HG03025 (cell line): ENCODE results near the gene STAB1.

Experiments
- ATAC-seq: cut with Tn5 transposase; IDR thresholded peaks from one replicate; pipeline ENCODE4 v1.9.1; 2021; ENCODE audit warnings: mild to moderate bottlenecking, moderate library complexity; ENCODE audit not compliant: unreplicated experiment, low FRiP score

STAB1 gene

DNA sequence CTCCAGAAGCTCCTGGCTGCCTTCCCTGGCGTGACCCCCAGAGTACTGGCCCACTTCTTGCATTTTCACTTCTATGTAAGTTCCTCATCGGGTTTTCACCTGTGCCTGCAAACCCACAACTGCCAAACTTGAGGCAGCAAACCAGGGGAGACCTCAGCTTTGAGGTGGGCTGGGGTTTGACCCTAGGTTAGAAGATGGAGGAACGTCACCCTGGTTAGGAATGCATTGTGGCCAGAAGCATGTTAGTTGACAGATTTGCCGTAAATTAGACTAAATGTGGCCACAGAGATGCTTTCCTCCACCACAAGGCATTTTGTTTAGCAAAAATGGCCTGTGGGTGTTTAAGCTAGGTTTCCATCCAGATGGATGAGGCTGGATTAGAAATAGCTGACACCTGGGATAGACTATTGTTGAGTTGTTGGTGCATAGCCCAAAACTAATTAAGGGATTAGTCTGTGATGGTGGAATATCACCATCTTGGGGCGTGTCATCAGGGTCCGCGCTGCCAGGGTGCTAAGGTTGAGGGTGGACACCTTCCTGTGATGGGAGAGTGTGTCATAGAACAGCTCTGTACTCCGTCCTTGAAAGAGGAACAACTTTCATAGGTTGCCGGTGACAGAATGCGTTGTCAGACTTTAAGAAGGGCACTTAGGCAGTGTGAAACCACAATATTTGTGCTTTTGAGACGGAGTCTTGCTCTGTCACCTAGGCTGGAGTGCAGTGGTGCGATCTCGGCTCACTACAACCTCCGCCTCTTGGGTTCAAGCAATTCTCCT lies 36.2 kb upstream of the STAB1 start:
- ATAC-seq, result no peak

DNA sequence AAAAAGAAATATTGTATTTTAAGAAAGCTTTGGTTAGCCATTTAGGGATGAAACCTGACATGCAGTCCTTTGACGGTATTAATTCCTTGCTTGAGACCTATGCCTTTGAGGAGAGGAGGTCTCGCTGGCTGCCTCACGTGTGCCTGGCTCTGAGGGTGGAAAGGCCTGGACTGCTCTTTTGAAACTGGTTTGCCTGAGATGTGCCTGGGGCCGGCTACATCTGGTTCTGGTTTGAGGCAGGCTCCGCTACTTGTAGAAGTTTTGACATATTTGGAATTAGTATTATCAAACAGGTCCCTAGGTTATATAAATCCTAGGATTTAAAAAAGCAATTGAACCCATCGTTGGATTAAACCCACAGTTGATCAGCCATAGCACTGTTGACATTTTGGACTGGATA lies 33.3 kb upstream of the STAB1 start:
- no peak for ATAC-seq

DNA sequence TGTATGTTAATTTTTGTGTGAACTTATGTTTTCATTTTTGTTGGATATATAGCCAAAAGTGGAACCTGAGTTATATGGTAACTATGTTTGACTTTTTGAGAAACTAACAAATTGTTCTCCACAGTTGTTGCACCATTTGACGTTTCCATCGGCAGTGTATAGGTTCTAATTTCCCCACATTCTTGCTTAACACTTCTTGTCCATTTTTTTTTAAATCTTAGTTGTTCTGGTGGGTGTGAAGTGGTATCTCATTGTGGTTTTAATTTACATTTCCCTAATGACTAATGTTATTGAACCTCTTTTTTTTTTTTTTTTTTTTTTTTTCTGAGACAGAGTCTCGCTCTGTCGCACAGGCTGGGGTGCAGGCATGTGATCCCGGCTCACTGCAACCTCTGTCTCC lies 31.7 kb upstream of the STAB1 start:
- ATAC-seq, result no peak

DNA sequence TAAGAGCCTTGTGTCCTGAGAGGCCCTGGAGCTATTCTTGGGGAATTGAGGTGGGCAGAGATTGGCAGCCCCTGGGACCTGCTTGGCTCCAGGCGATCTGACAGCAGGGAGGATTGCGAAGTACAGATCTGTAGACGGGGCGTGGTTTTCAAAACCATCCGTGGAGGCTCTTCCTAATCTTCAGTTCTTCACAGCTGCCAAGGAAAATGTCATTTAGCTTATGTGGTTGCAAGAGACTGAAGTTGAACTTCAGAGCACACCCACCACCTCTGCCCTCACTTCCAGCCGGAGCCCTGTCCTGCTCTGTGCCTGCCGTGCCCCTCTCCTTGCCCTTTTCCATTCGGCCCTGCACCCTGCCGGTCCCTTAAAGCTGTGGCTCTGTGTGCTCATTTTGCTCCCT lies 26.8 kb upstream of the STAB1 start:
- ATAC-seq, result no peak

DNA sequence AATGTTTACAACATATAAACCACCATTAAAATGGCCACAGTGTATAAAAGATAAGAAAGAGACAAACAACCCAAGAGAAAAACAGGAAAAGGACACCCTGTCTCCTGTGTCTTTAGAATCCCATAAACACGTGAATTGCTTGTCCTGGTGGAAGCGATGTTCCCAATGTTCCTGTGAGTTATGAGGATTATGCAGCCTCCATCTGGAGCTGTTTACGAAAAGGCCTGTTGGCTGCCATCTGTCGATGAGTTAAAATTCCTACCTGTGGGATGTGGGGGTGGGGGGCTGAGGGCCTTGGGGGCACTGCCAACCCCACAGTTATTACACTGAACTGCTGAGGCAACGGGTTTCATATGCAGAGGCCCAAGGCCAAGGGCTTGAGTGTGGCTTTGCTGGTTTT lies 26.1 kb upstream of the STAB1 start:
- no peak for ATAC-seq

DNA sequence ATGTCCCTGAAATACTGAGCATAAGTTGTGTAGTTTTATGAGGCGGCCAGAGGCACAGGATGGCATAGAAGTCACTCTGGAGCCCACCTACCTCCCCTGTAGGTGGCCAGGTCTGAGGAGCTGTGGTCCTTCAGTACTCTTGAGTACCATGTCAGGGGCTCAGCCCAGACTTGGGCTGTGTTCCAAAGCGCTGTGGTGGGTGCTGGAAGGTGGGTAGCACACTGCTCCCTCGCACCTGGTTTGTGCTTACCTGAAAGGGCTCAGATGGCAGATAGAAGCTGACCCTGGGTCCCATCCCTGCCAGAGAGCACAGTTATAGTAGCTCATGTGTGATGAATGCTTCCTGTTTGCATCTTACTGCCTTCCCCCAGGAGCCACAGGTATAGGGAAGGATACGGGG lies 24.2 kb upstream of the STAB1 start:
- no peak for ATAC-seq

DNA sequence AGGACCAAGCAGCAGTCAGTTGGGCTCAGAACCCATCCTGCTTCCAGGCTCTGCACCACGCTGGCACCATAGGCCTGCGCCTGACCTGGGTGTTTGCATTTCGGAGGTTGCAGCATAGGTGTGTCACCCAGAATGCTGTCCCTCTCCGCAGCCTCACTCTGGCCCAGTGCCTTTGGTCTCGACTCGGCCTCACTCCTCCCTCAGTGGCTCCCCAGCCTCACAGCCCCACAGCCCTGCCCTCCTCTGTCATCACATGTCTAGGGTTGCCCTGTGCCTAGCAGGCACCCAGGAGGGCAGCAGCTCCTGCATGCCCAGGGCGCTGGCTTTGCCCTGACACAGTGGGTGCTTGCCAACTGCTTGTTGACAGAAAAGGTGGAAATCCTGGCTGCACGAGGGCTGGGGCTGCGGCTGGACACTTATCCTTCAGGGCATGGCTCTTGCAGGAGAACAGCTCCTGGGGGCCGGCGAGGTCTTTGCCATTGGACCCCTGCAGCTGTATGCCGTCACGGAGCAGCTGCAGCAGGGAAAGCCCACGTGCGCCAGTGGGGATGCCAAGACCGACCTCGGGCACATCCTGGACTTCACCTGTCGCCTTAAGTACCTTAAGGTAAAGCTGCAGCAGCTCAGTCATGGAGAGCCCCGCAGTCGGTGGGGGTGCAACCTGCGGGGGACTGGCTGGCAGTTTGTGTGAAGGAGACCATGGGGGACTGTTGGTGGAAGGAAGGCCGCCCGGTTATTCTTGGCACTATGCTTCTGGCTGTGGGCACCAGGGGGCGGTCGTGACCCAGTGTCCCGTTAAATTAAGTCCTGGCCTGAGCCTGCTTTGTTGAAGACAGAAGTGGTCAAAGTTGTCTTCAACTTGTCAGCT lies 23.5 kb upstream of the STAB1 start:
- ATAC-seq, result no peak

DNA sequence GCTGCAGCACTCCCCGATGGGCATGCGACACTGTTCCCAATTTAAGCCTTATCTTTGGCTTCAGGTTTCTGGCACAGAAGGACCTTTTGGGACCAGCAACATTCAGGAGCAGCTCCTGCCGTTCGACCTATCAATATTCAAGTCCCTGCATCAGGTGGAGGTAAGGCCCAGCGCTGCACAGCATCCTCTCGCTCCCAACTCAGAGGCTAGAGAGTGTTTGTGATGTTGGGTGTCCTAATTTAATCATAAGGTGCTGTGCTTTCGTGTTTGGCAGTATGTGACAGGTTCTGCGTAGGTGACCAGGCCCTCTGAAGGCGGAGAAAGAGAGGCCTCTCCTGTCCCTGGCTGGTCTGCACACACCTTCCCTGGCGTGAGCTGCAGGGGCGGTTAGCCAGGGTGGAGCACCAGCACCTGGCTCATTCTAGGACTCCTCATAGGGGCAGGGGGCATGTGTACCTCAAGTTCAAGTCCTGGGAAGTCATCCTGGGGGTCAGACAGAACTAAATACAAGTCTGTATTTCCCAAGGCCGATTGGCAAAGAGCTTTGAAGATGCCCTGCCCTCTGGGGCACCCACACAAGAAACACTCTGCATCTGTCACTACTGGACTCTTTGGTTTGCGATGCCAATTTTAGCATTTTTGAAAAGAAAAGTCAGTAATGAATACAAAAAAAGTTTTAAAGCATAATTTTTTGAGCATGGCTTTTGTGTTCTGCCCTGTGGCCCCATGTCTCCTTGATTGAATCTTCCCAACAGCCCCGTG lies 22.7 kb upstream of the STAB1 start:
- no peak for ATAC-seq

DNA sequence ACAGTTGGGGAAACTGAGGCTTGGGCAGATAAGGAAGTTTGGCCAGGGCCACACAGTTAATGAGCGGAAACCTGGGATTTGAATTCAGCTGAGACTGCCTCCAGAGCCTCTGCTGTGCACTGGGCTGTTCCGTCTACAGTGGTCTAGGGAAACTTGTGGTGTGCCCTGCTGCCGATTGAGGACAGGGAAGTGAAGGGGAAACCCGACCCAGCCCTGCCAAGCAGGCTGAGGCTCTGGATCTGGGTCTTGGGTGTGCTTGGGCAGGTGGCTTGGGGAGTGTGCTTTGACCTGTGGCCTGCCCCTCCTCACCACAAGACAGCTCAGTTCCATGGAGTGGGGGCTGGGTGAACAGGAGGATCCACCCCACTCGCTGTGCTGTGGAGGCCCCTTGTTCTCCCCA lies 22.1 kb upstream of the STAB1 start:
- no peak for ATAC-seq

DNA sequence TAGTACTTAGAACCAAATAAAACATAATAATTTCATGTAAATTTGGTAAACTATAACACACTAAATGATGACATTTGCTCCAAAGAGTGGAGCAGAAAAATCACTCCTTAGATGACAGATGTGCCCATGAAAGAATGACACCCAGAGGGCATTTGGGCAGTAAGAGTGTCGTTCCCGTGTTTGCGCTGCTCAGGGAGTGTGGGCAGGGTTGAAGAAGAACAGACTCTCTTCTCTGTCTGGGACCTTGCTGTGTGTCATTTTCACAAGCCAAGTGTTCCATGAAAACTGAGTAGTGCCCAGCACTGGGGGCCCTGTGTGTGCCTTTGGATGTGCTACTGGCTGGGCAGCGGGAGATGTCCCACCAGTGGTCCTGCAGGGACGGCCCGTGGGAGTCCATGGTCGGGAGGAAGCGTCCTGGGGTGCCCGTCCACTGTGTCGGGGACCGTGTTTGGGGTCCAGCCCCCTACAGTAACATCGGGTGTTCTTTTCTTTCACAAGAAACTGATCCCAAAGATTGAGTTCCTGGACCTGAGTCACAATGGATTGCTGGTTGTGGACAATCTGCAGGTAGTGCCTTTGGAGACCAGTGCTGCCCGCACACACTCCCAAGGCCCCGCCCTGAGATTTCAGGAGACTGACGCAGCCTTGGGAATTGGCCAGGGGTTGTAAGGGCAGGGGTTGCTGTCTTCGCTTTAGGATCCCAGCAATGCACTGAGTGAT lies 17.9 kb upstream of the STAB1 start:
- ATAC-seq, result no peak

DNA sequence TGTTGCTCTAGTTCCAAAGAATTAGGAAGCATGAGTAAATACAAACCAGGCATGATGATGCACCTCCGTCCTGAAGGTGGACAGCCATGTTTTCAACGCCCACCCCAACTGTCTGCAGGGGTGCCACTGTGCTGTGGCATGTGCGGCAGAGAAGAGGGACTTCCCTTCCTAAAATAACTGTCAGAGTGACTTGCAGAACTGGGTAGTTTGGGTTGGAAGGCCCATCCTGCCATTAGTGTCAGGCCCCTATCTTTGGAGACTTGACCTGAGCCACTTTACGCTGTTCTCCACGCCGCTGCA lies 17.4 kb upstream of the STAB1 start:
- ATAC-seq, result no peak

DNA sequence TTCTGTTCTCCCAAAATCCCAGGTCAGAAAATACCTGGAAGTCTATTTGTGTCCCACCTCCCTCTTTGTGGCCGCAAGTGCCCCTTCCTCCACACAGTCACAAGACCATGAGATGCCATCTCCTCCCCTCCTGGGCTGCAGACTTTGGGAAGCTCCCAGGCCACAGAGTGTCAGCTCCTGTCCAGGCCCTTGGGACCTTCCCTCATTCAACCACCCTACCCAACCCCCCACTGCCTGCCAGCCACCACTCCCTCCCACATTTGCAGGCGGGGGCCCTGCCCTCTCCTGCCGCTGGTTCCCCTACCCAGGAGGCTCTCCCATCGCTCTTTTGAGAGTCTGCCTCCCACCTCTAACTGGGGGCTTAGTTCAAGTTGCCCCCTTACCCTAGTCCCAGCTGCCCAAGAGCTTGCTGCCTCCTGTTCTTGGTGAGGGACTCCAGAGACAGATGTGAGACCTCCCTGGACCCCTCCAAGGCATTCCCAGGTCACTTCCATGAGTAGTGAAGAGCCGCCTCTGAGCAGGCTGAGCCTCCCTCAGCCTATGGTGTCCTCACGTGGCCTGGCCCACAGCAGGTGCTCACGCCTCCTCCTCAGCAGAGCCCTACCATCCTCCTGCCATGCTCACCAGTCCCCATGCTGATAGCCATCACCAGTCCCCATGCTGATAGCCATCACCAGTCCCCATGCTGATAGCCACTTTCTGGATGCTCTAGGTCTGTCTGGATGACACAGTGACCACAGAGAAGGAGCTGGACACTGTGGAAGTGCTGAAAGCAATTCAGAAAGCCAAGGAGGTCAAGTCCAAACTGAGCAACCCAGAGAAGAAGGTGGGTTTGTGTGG lies 15.9 kb upstream of the STAB1 start:
- ATAC-seq, result no peak

DNA sequence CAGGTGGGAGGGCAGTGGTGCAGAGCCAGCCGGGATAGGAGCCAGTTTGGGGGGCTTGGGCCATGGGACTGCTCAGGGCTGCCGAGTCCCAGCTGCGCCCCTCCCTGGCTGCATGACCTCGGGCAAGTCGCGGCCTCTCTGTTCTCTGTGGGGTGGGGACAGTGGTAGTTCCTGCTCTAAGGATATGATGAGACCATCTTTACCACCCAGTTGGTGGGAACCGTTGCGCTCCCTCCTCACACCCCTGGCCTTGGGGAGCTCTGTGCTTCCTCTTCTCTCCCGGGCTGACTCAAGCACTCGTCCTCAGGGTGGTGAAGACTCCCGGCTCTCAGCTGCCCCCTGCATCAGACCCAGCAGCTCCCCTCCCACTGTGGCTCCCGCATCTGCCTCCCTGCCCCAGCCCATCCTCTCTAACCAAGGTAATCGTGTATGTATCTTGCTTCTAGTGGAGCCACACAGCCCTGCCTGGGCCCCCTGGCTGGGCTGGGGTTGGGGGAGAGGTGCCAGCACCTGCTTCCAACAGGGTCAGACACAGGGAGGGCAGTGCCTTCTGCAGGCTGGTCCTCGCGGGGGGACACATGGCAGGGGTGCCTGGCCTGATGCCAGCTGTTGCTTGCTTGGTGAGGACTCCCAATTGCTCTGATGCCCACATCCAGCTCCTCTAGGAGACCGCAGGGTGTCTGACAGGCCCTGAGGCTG lies 15.1 kb upstream of the STAB1 start:
- no peak for ATAC-seq

DNA sequence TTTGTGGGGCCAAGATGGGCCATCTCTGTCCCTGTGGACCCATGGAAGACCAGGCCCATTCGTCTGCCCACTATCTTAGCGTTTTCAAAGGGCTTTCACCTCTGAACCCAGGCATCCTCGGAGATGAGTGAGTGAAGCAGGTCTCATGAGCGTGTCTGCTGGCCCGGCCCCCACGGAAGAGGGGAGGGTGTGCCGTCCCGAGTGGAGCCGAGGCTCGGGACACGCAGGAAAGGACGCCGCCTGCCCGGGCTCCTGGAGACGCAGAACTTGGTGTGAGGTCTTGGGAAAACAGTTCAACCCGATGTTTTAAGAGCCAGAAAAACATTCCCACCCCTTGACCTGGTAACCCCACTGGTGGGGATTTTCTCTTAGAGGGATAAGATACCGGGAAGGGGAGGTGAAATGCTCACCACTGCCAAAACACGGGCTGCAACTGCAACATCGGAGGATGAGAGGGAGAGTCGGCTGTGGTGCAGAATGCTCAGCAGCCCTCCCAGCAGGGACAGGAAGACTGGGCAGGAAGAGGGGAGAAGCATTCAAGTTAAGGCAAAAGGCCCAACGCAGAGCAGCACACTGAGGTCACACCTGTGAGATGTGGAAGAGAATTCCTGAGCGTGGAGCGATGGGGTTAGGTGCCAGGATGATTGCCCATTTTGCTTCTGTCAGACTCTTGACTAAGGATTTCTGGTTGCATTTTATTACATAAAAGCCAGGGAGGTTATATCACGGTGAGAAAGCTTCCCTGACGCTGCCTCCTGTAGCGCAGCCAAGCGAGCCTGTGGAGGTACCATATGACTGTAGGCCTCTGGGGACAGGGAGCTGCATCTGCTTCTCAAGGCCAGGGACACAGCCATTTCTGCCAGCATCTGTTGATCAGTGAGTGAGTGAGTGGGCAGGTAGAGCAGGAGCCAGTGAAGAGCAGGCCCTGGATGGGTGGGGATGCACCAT lies 14.1 kb upstream of the STAB1 start:
- ATAC-seq, result no peak

DNA sequence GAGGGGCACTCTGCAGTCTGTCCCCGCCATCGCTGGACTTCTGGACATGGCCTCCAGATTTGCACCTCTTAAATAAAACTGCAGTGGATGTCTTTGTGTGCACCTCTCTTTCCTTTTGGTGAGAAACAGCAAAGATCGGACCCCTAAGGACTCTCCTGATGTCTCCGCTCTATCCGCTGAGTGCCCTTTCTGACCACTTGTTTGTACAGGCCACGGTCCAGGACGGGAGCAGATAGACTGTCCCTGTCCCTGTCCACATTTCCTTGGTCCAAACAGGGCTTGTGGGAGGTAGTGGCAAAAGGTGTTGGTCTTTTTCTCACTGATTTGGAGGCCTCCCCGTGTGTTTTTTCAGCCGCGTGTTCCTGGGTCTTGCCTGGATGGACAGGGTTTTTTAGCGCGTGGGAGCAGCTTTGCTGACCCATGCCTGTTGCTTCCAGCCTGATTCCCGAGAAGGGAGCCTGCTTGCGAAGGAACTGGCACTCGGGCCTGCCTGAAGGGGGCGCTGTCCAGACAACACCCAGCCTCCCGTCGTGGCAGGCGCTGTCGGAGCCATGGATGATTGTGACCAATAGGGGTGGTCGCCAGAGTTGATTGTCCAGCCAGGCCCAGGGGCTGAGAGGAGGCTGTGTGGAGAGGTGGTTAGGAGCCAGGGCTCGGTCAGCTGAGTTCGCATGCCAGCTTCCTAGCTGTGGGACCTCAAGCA lies 13.2 kb upstream of the STAB1 start:
- no peak for ATAC-seq

DNA sequence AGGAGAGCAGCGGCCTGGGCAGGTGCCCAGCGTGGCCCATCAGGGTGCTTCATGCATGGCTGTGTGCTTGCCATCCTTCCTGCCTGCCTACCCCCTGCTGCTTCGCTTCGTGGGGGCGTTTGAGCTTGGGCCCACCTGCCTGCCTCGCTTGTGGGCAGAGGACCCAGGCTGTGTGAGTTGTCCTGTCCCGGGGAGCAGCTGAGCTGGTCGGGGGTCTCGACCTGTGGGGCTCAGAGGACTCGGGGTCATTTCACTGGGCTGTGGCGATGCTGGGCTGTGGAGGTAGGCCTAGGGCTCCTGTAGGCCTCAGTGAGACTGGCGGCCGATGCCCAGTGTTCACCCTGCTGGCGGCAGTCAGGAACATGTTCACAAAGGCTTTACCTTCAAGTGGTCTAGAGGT lies 12.1 kb upstream of the STAB1 start:
- no peak for ATAC-seq

DNA sequence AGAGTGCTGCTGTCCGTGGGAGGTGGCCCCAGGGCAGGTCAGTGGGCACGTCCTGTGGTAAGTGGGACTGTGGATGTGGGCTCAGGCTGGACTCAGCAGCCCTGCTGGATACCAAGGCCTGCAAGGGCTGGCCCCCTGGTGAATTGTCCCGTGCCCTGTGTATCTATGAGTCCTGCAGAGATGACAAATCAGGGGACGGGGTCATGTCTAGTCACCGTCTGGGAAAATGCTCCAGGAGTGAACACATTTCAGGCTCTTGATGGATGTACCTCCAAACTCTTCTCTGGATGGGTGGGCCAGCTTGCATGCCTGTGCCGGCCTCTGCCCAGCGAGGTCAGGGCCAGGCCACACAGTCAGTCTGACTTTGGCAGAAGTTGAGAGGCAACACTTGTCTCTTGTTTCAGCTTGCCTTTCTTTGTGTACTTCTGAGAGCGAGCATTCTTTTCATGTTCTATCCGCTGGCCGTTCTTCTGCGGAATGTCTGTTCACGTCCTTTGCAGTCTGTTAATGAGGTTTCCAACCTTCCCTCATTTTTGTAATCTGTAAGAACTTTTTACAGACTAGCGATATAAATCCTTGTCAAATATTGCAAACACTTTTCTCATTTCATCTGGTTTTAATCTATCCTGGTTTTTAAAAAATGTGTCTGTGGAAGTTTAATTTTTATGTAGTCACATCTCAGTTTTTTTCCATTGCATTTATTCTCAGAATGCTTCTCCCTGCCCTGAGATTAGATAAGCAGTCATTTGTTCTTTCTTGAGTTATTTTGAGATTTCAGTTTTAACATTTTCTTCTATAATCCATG lies 11.4 kb upstream of the STAB1 start:
- ATAC-seq, result no peak
